HFF-Myc (cell line): ENCODE results near the gene ZNF3.
A peak's percentile ranks its signal among the peaks of the same experiment; 100 is the strongest.

Source experiments
- DNase-seq: peaks from one replicate; pipeline ENCODE4 v3.0.0-alpha.2; 2011; ENCODE audit warnings: low read depth; ENCODE audit errors: extremely low read depth
- H3K4me3 ChIP-seq: replicated peaks from 2 replicates; pipeline ENCODE4 v1.5.1; 2011; ENCODE audit warnings: low read depth, mild to moderate bottlenecking, control low read depth, low read length
- TF ChIP-seq, protein P1 (sequence below): IDR thresholded peaks from 2 replicates; pipeline ENCODE4 v1.5.1; 2012; ENCODE audit warnings: mild to moderate bottlenecking, low read depth, low read length, control low read depth; ENCODE audit errors: missing control alignments

ZNF3 gene

GRCh38 chr7:100126239-100126930 lies 44.9 kb upstream of the ZNF3 start:
- DNase-seq: no peak
- TF ChIP-seq, protein P1, sequence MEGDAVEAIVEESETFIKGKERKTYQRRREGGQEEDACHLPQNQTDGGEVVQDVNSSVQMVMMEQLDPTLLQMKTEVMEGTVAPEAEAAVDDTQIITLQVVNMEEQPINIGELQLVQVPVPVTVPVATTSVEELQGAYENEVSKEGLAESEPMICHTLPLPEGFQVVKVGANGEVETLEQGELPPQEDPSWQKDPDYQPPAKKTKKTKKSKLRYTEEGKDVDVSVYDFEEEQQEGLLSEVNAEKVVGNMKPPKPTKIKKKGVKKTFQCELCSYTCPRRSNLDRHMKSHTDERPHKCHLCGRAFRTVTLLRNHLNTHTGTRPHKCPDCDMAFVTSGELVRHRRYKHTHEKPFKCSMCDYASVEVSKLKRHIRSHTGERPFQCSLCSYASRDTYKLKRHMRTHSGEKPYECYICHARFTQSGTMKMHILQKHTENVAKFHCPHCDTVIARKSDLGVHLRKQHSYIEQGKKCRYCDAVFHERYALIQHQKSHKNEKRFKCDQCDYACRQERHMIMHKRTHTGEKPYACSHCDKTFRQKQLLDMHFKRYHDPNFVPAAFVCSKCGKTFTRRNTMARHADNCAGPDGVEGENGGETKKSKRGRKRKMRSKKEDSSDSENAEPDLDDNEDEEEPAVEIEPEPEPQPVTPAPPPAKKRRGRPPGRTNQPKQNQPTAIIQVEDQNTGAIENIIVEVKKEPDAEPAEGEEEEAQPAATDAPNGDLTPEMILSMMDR: no peak
- peak overlapping the region; percentile 64 for H3K4me3 ChIP-seq

DNA sequence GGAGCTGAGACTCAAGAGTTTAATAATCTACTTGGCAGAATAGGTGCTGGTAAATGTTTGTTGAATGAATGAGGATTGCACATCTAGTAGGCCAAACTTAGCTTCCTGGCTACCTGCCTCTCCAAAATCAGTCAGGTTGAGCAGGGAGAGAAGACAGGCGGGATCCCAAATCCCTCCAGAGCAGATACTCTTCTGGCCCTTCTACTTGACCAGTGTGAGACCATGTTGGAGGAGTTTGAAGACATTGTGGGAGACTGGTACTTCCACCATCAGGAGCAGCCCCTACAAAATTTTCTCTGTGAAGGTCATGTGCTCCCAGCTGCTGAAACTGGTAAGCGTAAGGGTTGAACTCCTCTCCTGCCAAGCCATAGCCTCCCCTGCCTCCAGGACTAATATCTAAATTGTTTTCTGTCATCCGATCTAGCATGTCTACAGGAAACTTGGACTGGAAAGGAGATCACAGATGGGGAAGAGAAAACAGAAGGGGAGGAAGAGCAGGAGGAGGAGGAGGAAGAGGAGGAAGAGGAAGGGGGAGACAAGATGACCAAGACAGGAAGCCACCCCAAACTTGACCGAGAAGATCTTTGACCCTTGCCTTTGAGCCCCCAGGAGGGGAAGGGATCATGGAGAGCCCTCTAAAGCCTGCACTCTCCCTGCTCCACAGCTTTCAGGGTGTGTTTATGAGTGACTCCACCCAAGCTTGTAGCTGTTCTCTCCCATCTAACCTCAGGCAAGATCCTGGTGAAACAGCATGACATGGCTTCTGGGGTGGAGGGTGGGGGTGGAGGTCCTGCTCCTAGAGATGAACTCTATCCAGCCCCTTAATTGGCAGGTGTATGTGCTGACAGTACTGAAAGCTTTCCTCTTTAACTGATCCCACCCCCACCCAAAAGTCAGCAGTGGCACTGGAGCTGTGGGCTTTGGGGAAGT lies 43.0 kb upstream of the ZNF3 start:
- DNase-seq: no peak
- TF ChIP-seq, protein P1: no peak
- H3K4me3 ChIP-seq: no peak overlapping the region

- H3K4me3 ChIP-seq: no peak overlapping the region
- DNase-seq: no peak
- TF ChIP-seq, protein P1: no peak
Observed at GRCh38 chr7:100122568-100122967, 41.0 kb upstream of the ZNF3 start.

GRCh38 chr7:100122067-100122466 lies 40.5 kb upstream of the ZNF3 start:
- H3K4me3 ChIP-seq: no peak overlapping the region
- DNase-seq: no peak
- TF ChIP-seq, protein P1: no peak

DNA sequence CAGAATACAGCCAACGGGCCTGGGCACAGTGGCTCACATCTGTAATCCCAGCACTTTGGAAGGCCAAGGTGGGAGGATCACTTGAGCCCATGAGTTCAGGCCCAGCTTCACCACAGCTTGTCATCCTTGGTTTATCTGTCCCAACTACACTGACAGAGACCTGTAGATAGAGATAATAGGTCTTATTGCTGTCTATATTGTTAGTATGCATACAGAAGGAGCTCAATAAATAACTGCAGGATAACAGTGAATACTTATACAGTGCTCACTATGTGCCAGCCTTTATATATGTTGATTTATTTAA lies 39.2 kb upstream of the ZNF3 start:
- DNase-seq: no peak
- peak overlapping the region; percentile 98 for H3K4me3 ChIP-seq
- TF ChIP-seq, protein P1: no peak

- peak overlapping the region; percentile 98 for H3K4me3 ChIP-seq
- TF ChIP-seq, protein P1: no peak
- no peak for DNase-seq
Observed at GRCh38 chr7:100119970-100120732, 38.6 kb upstream of the ZNF3 start.
